HG03025 (cell line): ENCODE measurements around the gene ZSCAN5B.
"Not testable (repeated sequence)": the region's sequence is repeated elsewhere in the genome, so short reads cannot be mapped to it uniquely, and the experiment has no call there.

ENCODE experiments used
- ATAC-seq: cut with Tn5 transposase; IDR thresholded peaks from one replicate; pipeline ENCODE4 v1.9.1; 2021; ENCODE audit warnings: mild to moderate bottlenecking, moderate library complexity; ENCODE audit not compliant: unreplicated experiment, low FRiP score

ZSCAN5B gene

GRCh38 chr19:56176881-56177280 lies 20.7 kb downstream of the ZSCAN5B start:
- ATAC-seq: no peak

DNA sequence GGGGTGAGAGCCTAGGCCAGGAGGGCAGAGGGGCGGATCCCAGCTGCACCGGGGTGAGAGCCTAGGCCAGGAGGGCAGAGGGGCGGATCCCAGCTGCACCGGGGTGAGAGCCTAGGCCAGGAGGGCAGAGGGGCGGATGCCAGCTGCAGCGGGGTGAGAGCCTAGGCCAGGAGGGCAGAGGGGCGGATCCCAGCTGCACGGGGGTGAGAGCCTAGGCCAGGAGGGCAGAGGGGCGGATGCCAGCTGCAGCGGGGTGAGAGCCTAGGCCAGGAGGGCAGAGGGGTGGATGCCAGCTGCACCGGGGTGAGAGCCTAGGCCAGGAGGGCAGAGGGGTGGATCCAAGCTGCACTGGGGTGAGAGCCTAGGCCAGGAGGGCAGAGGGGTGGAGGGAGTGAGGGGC lies 21.3 kb downstream of the ZSCAN5B start:
- ATAC-seq: not testable (repeated sequence)

- not testable (repeated sequence) for ATAC-seq
Observed at GRCh38 chr19:56175861-56176307, 21.7 kb downstream of the ZSCAN5B start, which contains the start of gene GALP. GALP (plus strand) TSS chr19:56176008; CDS start chr19:56177109, 1,101 bp downstream.

DNA sequence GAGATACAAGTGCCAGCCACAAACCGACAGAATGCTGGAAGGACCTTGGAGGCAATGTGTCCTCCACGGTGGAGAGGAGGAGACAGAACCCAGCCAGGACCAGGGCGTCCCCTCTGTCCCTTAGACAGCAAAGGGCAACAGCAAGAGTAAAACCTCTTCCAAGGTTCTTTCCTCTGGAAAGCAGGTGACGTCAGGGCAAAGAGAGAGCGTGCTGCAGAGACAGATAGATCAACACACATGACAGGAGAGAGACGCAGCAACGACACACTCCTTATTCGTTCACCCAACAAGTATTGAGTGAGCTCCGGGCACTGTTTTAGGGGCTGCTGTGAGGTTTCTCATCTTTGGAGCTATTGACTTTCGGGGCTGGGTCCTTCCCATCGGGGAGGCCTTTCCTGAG lies 23.0 kb downstream of the ZSCAN5B start:
- no peak for ATAC-seq

GRCh38 chr19:56174086-56174485 lies 23.5 kb downstream of the ZSCAN5B start:
- ATAC-seq: no peak

GRCh38 chr19:56170261-56170660 lies 27.3 kb downstream of the ZSCAN5B start:
- ATAC-seq: no peak

DNA sequence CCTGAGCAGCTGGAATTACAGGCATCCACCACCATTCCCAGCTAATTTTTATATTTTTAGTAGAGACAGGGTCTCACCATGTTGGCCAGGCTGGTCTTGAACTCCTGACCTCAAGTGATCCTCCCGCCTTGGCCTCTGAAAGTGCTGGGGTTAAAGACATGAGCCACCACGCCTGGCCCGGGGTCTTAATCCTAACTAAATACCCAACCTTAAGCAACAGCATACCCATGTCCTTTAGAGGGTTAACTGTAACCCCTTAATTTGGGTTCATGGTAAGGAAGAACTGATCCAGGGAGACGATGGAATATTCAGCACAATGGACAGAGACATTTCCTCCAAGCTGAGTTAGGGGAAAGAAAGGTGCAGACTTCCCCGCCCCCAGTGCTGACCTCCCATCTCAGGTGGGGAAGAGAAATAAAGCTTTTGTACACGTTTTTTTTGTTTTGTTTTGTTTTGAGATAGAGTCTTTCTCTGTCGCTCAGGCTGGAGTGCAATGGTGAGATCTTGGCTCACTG lies 30.5 kb downstream of the ZSCAN5B start:
- no peak for ATAC-seq

GRCh38 chr19:56163097-56163496 lies 34.5 kb downstream of the ZSCAN5B start:
- no peak for ATAC-seq

DNA sequence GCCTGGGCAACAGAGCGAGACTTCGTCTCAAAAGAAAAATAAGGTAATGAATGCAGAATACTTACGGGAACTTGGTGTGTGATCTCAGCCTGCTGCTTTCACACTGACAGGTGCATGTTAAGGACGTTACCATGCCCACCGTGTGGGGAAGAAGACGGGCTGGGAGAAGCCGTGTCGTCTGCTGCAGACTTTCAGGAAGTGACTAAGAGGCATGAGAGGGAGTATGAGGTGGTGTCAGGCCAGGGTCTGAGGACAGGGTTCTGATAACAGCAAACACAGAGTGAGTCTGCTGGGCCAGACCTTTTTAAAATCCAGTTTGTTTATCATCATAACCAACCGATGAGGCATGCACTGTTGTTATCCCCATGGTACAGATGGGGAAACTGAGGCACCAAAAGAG lies 35.3 kb downstream of the ZSCAN5B start:
- ATAC-seq: no peak

DNA sequence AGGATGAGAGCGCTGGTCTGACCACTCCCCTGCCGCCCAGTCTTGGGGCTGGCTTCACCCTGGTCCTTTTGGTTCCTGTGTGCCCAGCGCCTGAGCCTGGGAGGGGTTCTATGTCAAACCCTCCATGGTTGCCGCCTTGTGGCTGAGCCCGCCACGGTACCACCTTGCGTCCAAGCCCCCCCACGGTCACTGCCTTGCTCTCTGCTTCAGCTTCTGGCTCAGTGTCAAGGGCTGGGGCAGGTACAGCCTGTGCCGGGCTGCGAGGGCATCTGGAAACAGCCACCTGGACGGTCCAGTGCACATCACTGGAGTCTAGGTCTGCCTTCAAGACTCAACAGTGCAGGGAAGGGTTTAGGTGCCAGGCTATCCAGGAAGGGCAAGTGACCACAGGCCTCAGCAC lies 36.0 kb downstream of the ZSCAN5B start:
- ATAC-seq: no peak

GRCh38 chr19:56159622-56160271 lies 37.8 kb downstream of the ZSCAN5B start:
- no peak for ATAC-seq

DNA sequence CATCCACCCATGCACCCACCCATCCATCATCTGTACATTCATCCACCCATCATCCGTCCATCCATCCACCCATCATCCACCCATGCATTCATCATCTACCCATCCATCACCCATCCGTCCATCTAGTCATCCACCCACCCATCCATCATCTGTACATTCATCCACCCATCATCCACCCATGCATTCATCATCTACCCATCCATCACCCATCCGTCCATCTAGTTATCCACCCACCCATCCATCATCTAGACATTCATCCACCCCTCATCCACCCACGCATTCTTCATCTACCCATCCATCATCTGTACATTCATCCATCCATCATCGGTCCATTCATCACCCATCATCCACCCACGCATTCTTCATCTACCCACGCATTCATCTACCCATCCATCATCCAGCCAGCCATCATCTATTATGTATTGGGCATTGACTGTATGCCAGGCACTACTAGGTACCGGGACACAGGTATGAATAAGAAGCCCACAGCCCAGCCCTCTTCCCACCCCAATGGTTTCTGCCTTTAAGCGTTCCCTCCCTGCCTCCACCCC lies 38.5 kb downstream of the ZSCAN5B start:
- no peak for ATAC-seq

DNA sequence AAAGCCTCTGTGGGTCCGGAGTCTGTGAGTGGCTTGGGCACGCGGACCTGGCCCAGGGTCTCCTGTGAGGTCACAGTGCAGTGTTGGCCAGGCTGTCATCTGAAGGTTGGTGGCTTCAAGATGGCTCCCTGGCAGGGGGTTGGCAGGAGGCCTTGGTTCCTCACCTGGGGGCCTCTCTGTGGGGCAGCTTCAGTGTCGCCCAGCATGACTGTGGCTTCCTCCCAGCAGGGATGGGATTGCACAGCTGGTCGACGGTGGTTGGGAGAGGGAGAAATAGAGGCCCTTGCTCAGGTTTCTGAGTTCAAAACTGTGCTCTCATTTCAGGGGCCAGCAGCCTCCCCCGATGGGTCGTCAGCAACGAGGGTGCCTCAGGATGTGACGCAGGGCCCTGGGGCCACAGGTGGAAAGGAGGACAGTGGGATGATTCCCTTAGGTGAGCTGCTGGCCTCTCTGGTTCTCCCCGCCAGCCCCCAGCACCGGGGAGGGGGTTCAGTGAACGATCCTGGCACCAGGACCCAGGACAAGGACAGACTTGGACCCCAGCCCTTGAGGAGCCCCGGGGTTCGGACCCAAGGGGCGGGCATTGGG lies 39.3 kb downstream of the ZSCAN5B start:
- ATAC-seq: no peak

DNA sequence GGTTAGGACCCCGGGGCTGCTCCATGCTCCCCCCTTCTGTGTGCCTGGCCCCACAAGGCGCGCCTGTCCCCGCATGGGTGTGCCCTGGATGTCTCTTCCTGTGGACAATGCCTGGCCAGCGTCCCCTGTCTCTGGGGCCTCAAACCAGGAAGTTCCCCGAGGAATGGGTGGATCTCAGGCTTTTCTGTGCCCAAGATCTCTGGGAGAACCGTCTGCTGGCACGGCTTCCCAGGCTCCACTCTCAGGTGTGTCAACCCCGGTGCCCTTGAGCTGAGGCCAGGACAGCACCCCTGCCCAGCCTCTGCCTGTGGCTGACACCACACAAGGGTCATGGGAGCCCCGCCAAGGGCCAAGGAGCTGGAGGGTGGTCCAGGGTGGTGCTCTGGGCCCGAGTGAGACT lies 40.8 kb downstream of the ZSCAN5B start:
- no peak for ATAC-seq

- ATAC-seq: no peak
Observed at GRCh38 chr19:56155124-56155687, 42.4 kb downstream of the ZSCAN5B start.

DNA sequence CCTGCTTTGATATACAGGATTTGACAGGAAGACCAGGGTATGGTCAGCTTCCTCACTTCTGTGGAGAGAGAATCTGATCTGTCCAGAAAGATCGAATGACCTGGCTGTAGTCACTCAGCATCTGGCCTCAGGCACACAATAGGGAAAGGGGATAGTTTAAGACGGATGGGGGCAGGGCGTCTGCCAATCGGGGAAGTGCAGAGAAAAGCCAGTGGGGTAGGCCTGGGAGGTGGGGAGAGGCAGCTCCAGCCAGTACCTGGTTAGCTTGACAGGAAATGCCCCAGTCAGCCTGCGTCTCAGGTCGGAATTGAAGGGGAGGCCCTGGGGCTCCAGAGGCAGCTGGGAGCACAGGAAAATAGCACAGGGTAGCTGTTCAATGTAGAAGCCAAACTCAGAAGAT lies 44.1 kb downstream of the ZSCAN5B start:
- ATAC-seq: no peak

GRCh38 chr19:56152644-56153043 lies 44.9 kb downstream of the ZSCAN5B start:
- ATAC-seq: no peak

- ATAC-seq: no peak
Observed at GRCh38 chr19:56150358-56150757, 47.2 kb downstream of the ZSCAN5B start.

- ATAC-seq: no peak
Observed at GRCh38 chr19:56149656-56150038, 47.9 kb downstream of the ZSCAN5B start.

DNA sequence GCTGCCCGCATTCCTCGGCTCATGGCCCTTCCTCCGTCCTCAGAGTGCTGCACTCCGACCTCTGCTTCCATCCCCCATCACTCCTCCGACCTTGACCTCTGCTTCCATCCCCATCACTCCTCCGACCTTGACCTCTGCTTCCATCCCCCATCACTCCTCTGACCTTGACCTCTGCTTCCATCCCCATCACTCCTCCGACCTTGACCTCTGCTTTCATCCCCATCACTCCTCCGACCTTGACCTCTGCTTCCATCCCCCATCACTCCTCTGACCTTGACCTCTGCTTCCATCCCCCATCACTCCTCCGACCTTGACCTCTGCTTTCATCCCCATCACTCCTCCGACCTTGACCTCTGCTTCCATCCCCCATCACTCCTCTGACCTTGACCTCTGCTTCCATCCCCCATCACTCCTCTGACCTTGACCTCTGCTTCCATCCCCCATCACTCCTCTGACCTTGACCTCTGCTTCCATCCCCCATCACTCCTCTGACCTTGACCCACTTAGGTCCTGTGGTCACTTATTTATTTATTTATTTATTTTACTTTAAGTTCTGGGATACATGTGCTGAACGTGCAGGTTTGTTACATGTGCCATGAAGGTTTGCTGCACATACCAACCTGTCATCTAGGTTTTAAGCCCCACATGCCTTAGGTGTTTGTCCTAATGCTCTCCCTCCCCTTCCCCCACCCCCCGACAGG lies 48.5 kb downstream of the ZSCAN5B start:
- not testable (repeated sequence) for ATAC-seq

DNA sequence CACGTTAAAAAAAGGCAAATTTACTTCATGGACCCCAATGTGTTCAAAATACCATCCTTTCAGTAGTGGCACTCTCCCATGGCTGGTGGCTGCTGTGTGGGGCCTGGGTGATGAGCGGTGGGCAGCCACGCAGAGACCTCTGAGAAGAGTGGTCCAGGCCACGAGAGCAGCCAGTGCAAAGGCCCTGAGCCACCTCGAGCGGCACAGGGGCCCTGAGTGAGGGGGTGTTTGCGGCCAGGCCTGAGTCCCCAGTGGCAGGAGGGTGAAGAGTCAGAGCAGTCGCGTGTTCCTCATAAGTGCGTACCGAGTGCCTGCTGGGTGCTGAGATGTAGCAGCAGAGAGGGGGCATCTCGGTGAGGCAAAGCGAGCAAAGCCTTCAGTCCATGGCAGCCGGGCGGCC lies 49.5 kb downstream of the ZSCAN5B start:
- no peak for ATAC-seq
